Hindlimb muscle (tissue), 1 donor: ENCODE results near the gene MOGAT2. TPM values are rescaled to one million over a fixed set of nuclear protein-coding genes. Genes with fewer than 3 reads are reported as not detected.
"Not testable (repeated sequence)": the region's sequence is repeated elsewhere in the genome, so short reads cannot be mapped to it uniquely, and the experiment has no call there.

Source experiments
- DNase-seq: peaks from one replicate; pipeline ENCODE4 v3.0.0-alpha.2; 2013
- polyA plus RNA-seq: library from polyadenylated mRNA; unstranded; fragments of 120-200 nt; gene quantifications from one replicate; pipeline ENCODE4 v1.2.1, GENCODE V29; 2013; ENCODE audit not compliant: insufficient read length

Gene MOGAT2
- not detected for polyA plus RNA-seq

GRCh38 chr11:75717608-75718418 is at the start of gene MOGAT2:
Gene MOGAT2 (plus strand): TSS chr11:75717838. CDS start chr11:75717889, 51 bp downstream.
- DNase-seq = no peak

- DNase-seq = peak; percentile 26
These were observed 49.0 kb upstream of the MOGAT2 start, which contains the start of gene MAP6 for GRCh38 chr11:75668451-75669297. Gene MAP6 (minus strand): TSS chr11:75669038. CDS start chr11:75668369, 669 bp downstream.

- DNase-seq = no peak
These were observed 43.6 kb upstream of the MOGAT2 start for GRCh38 chr11:75673977-75674582.

- DNase-seq = no peak
These were observed 40.4 kb upstream of the MOGAT2 start for GRCh38 chr11:75677275-75677674.

GRCh38 chr11:75677909-75678308 is 39.7 kb upstream of the MOGAT2 start:
- DNase-seq = no peak

- DNase-seq = no peak
These were observed 38.9 kb upstream of the MOGAT2 start for GRCh38 chr11:75678620-75679259.

- no peak for DNase-seq
These were observed 38.1 kb upstream of the MOGAT2 start for GRCh38 chr11:75679566-75679965.

GRCh38 chr11:75683856-75684255 is 33.8 kb upstream of the MOGAT2 start:
- DNase-seq = not testable (repeated sequence)

- DNase-seq = no peak
These were observed 27.6 kb upstream of the MOGAT2 start for GRCh38 chr11:75689863-75690609.

- DNase-seq = no peak
These were observed 25.8 kb upstream of the MOGAT2 start for GRCh38 chr11:75691804-75692203.

- DNase-seq = no peak
These were observed 19.6 kb upstream of the MOGAT2 start for GRCh38 chr11:75697906-75698581.

- DNase-seq = no peak
These were observed 16.7 kb upstream of the MOGAT2 start for GRCh38 chr11:75700940-75701339.

GRCh38 chr11:75703695-75704237 is 13.9 kb upstream of the MOGAT2 start:
- no peak for DNase-seq

GRCh38 chr11:75705541-75705940 is 12.1 kb upstream of the MOGAT2 start:
- DNase-seq = no peak

- DNase-seq = peak; percentile 55
These were observed 11.3 kb upstream of the MOGAT2 start for GRCh38 chr11:75706260-75706729.

GRCh38 chr11:75714211-75714610 is 3.4 kb upstream of the MOGAT2 start:
- no peak for DNase-seq

- no peak for DNase-seq
These were observed 1.9 kb upstream of the MOGAT2 start for GRCh38 chr11:75715688-75716087.

- DNase-seq = no peak
These were observed 979 bp upstream of the MOGAT2 start for GRCh38 chr11:75716659-75717058.

- DNase-seq = no peak
These were observed 1.0 kb downstream of the MOGAT2 start for GRCh38 chr11:75718419-75719339.
